Sigmoid colon (tissue), 7 donors: Measurements from ENCODE around the gene DRGX. TPM values are rescaled to one million over a fixed set of nuclear protein-coding genes. Genes with fewer than 3 reads are reported as not detected.
A peak's percentile ranks its signal among the peaks of the same experiment; 100 is the strongest.

ENCODE experiments used
- DNase-seq: peaks from one replicate; pipeline ENCODE4 v3.0.0-alpha.2; 2019
- H3K27ac ChIP-seq, 4 donors: fragments of 200-600 bp; sonication (generic); one replicate each; pipeline ENCODE4 v1.5.1; 2016 to 2019; ENCODE audit warnings: mild to moderate bottlenecking in 1 of 4
- H3K27me3 ChIP-seq, 3 donors: fragments of 200-600 bp; sonication (generic); one replicate each; pipeline ENCODE4 v1.5.1; 2019; ENCODE audit warnings: mild to moderate bottlenecking in 1 of 3
- H3K36me3 ChIP-seq, 4 donors: fragments of 200-600 bp; sonication (generic); one replicate each; pipeline ENCODE4 v1.5.1; 2016 to 2019
- H3K4me1 ChIP-seq, 4 donors: fragments of 200-600 bp; sonication (generic); one replicate each; pipeline ENCODE4 v1.5.1; 2017 to 2019
- H3K4me3 ChIP-seq, 4 donors: fragments of 200-600 bp; sonication (generic); one replicate each; pipeline ENCODE4 v1.5.1; 2017 to 2019; ENCODE audit warnings: mild to moderate bottlenecking in 2 of 4, moderate library complexity in 1 of 4
- H3K9me3 ChIP-seq, 4 donors: fragments of 200-600 bp in 3 of 4; sonication (generic) in 3 of 4; one replicate each; pipeline versions ENCODE4 v1.5.1 to v1.6.1; 2013 to 2019
- CTCF ChIP-seq, 4 experiments: fragments of 450-650 bp in 3 of 4; fragments of 200-600 bp in 1 of 4; IDR thresholded peaks; one replicate each; pipeline ENCODE4 v1.5.1; 2016 to 2019; ENCODE audit warnings: antibody characterized with exemption in 4 of 4, mild to moderate bottlenecking in 3 of 4, moderate library complexity in 2 of 4
- EP300 ChIP-seq, 4 donors: sonication (generic); formaldehyde crosslinking; IDR thresholded peaks; one replicate each; pipeline ENCODE4 v1.6.1; 2017; ENCODE audit warnings: antibody characterized with exemption in 4 of 4
- POLR2A ChIP-seq, 2 donors: fragments of 450-650 bp; IDR thresholded peaks; one replicate each; pipeline ENCODE4 v1.6.1; 2016; ENCODE audit warnings: antibody characterized with exemption in 2 of 2, mild to moderate bottlenecking in 2 of 2, moderate library complexity in 2 of 2
- POLR2AphosphoS5 ChIP-seq, 4 donors: sonication (generic); formaldehyde crosslinking; IDR thresholded peaks; one replicate each; pipeline ENCODE4 v1.6.1; 2017; ENCODE audit warnings: antibody characterized with exemption in 4 of 4
- WGBS, 2 donors: extraction: QIAGEN DNeasy Blood & Tissue Kit; methylation state at CpG; one replicate each; pipeline ENCODE4 v1.1.7; 2013; 5-methylcytosine and 5-hydroxymethylcytosine counted together
- intact Hi-C: fragments of 100-400 bp; cut with DNase I; formaldehyde crosslinking; loops from one replicate; pipeline ENCODE4 v1.15.1; 2023
- polyA plus RNA-seq, 3 donors: library from polyadenylated mRNA; stranded (reverse); fragments of 200-250 nt; gene quantifications; one replicate each; pipeline ENCODE4 v1.2.3, GENCODE V29; 2013
- total RNA-seq, 4 donors: library from RNA; depleted of rRNA; stranded (reverse); fragments of >200 nt; gene quantifications; one replicate each; pipeline ENCODE4 v1.1.0, GENCODE V29; 2016
- donor health status: healthy with polysubstance abuse.
- donor health status: Bipolar disorder and iron deficiency.
- donor health status: healthy.

DRGX gene
- total and polyA plus RNA-seq, 7 donors, result 0.23 to 0.42 TPM; not detected in 5

- WGBS, 2 donors, result 53 to 79% methylated on average over 8 of the region's 8 CpGs
- intact Hi-C loops, result no loop called here
- DNase-seq, result no peak
Measured at GRCh38 chr10:49370326-49371100, 25.4 kb downstream of the DRGX start.

GRCh38 chr10:49369216-49370162, 26.4 kb downstream of the DRGX start:
- no peaks in the 10 kb centered on the region for H3K9me3 ChIP-seq
- H3K4me3 ChIP-seq, result no peak overlapping the region
- WGBS, 2 donors, result 69 to 78% methylated on average over 14 of the region's 14 CpGs
- no peak for DNase-seq
- no peaks in the 10 kb centered on the region for H3K27me3 ChIP-seq
- H3K36me3 ChIP-seq, result no peaks in the 10 kb centered on the region
- H3K4me1 ChIP-seq, result no peaks in the 10 kb centered on the region
- H3K27ac ChIP-seq, result no peak overlapping the region
- intact Hi-C loops, result no loop called here
- TF ChIP-seq CTCF (IDR thresholded peaks at IDR 0.05), result no peak
- no peak for TF ChIP-seq EP300 (IDR thresholded peaks at IDR 0.05)
- TF ChIP-seq POLR2A (IDR thresholded peaks at IDR 0.05), result no peak

More at GRCh38 chr10:49370326-49371100, 25.4 kb downstream of the DRGX start:
- Histone ChIP-seq H3K4me3 (no peak overlapping the region), H3K27ac (no peak overlapping the region), H3K9me3 (no peaks in the 10 kb centered on the region), H3K36me3 (no peaks in the 10 kb centered on the region), H3K27me3 (no peaks in the 10 kb centered on the region), H3K4me1 (no peaks in the 10 kb centered on the region)
- TF ChIP-seq POLR2A (IDR thresholded peaks at IDR 0.05) (no peak), EP300 (IDR thresholded peaks at IDR 0.05) (no peak), POLR2AphosphoS5 (IDR thresholded peaks at IDR 0.05) (no peak), CTCF (IDR thresholded peaks at IDR 0.05) (no peak)

- TF ChIP-seq CTCF (IDR thresholded peaks at IDR 0.05) (no peak), EP300 (IDR thresholded peaks at IDR 0.05) (no peak), POLR2AphosphoS5 (IDR thresholded peaks at IDR 0.05) (no peak), POLR2A (IDR thresholded peaks at IDR 0.05) (no peak)
- Histone ChIP-seq H3K36me3 (no peaks in the 10 kb centered on the region), H3K4me1 (no peaks in the 10 kb centered on the region), H3K9me3 (no peaks in the 10 kb centered on the region), H3K4me3 (no peak overlapping the region), H3K27me3 (no peaks in the 10 kb centered on the region), H3K27ac (no peak overlapping the region)
- WGBS, 2 donors, result 79 to 91% methylated on average over 4 of the region's 4 CpGs
- DNase-seq, result peak; percentile 37
- intact Hi-C loops, result no loop called here
Measured at GRCh38 chr10:49368256-49368655, 27.6 kb downstream of the DRGX start.

- intact Hi-C loops, result no loop called here
- WGBS, 2 donors, result 32 to 54% methylated on average over 5 of the region's 5 CpGs
- Histone ChIP-seq H3K9me3 (no peaks in the 10 kb centered on the region), H3K4me1 (no peaks in the 10 kb centered on the region), H3K36me3 (no peaks in the 10 kb centered on the region), H3K27ac (no peak overlapping the region), H3K4me3 (no peak overlapping the region), H3K27me3 (no peaks in the 10 kb centered on the region)
- DNase-seq, result no peak
- TF ChIP-seq CTCF (IDR thresholded peaks at IDR 0.05), result no peak
- no peak for TF ChIP-seq POLR2A (IDR thresholded peaks at IDR 0.05)
- no peak for TF ChIP-seq EP300 (IDR thresholded peaks at IDR 0.05)
- TF ChIP-seq POLR2AphosphoS5 (IDR thresholded peaks at IDR 0.05), result no peak
Measured at GRCh38 chr10:49367600-49367999, 28.3 kb downstream of the DRGX start.
